ENCODE data around the gene AANAT.

AANAT gene

GRCh38 chr17:76479515-76480060, 12.2 kb downstream of the AANAT start:
- no peak overlapping the region for H3K4me3 ChIP-seq (ENCODE audit: low read depth, low read length)
- DNase-seq (ENCODE audit: low read depth): no peak

DNA sequence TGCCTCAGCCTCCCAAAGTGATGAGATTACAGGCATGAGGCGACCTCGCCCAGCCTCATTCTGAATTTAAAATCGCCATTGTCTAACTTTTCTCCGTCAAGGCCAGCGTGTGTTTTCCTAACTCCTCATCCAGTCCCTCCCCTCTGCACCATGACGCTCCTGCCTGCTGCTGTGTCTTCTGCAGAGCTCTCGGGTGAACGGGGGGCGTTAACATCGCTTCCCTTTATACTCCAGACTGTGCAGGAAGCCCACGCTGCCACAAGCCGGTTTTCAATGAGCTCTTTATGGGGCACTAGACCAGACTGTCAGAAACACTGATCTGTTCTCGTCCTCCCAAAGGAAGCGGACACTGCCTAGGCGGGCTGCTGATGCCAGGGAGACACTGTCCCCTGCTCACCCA, 13.2 kb downstream of the AANAT start:
- no peak for DNase-seq (ENCODE audit: low read depth)
- no peak overlapping the region for H3K4me3 ChIP-seq (ENCODE audit: low read depth, low read length)

GRCh38 chr17:76481071-76481655, 13.8 kb downstream of the AANAT start:
- H3K4me3 ChIP-seq (ENCODE audit: low read depth, low read length): no peak overlapping the region
- no peak for DNase-seq (ENCODE audit: low read depth)

- no peak for DNase-seq (ENCODE audit: low read depth)
- no peak overlapping the region for H3K4me3 ChIP-seq (ENCODE audit: low read depth, low read length)
Measured at GRCh38 chr17:76484228-76484725, 16.9 kb downstream of the AANAT start.

DNA sequence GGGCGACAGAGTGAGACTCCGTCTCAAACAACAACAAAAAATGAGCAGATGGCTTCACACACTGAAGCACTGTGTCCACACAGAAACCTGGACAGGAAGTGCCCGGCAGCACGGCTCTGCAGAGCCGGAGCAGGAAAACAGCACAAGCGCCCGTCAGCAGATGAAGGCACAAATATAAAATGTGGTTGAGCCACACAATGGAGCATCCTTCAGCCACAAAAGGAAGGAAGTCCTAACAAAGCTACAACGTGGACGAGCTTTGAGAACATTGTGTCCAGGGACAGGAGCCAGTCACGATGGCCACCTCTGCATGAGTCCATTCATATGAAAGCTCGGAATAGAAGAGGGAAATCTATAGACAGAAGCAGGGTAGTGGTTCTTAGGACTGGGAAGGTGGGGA, 18.2 kb downstream of the AANAT start:
- no peak for DNase-seq (ENCODE audit: low read depth)
- H3K4me3 ChIP-seq (ENCODE audit: low read depth, low read length): no peak overlapping the region

GRCh38 chr17:76487451-76488192, 20.2 kb downstream of the AANAT start:
- no peak for DNase-seq (ENCODE audit: low read depth)
- no peak overlapping the region for H3K4me3 ChIP-seq (ENCODE audit: low read depth, low read length)

GRCh38 chr17:76490112-76490710, 22.8 kb downstream of the AANAT start:
- H3K4me3 ChIP-seq (ENCODE audit: low read depth, low read length): no peak overlapping the region
- DNase-seq (ENCODE audit: low read depth): no peak

- no peak for DNase-seq (ENCODE audit: low read depth)
- H3K4me3 ChIP-seq (ENCODE audit: low read depth, low read length): no peak overlapping the region
Measured at GRCh38 chr17:76491271-76492122, 24.1 kb downstream of the AANAT start.

DNA sequence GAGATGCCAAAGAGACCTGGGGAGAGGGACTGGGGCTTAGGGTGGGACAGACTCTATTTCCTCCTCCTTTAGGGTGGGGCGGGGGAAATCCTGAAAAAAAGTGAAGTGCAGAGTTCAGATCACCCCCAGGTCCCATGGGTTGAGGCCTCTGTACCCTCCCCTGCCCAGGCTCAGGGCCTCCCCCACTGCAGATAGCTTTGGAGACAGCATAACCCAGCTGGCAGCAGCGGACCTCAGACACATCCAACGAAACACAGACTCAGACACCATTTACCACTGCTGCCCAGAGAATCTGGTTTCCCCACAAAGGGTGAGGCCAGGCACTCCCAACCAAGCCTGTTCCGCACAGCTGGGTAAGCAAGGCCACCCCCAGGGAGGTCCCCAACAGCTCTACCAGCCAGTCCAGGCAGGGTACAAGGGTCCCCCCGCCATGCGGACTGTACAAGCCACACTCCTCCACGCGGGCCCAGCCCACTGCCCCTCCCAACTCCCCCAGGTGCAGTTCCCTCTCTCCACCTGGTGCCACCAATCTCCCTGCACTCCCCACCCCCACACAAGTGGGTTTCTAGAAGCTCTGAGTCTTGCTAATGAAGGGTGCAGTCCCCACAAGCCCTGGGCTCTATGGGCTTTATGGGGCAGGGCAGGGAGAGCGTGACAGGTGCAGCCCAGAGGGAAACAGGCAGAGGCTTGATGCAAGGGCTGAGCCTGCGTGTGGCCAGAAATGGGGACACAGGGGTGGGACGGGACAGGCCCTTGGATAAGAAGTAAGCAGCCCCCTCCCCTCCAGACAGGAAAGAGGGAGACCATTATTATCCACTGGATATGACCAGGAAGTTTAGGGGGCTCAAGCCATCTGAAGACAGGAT, 25.0 kb downstream of the AANAT start:
- DNase-seq (ENCODE audit: low read depth): no peak
- peak overlapping the region; percentile 19 for H3K4me3 ChIP-seq (ENCODE audit: low read depth, low read length)

GRCh38 chr17:76492989-76493501, 25.6 kb downstream of the AANAT start:
- H3K4me3 ChIP-seq (ENCODE audit: low read depth, low read length): peak overlapping the region; percentile 19
- DNase-seq (ENCODE audit: low read depth): peak; percentile 67

GRCh38 chr17:76493505-76494167, 26.2 kb downstream of the AANAT start:
- no peak overlapping the region for H3K4me3 ChIP-seq (ENCODE audit: low read depth, low read length)
- DNase-seq (ENCODE audit: low read depth): no peak

GRCh38 chr17:76495663-76496400, 28.4 kb downstream of the AANAT start:
- DNase-seq (ENCODE audit: low read depth): no peak
- no peak overlapping the region for H3K4me3 ChIP-seq (ENCODE audit: low read depth, low read length)

DNA sequence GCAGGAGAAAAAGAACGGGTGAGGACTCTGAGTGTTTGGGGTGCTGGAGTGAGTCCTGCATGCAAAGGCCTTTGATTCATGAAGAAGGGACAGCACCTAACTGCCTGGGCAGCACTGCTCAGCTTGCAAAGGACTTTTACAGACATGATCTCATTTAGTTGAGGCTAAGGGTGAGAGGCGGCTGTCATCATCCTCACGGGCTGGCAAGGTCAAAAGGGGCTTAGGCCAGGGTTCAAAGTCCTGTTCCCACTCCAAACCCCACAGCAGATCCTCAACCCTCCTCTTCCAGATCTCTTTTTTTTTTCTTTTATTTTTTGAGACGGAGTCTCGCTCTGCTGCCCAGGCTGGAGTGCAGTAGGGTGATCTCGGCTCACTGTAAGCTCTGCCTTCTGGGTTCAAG, 29.1 kb downstream of the AANAT start:
- H3K4me3 ChIP-seq (ENCODE audit: low read depth, low read length): no peak overlapping the region
- no peak for DNase-seq (ENCODE audit: low read depth)

GRCh38 chr17:76497699-76497978, 30.2 kb downstream of the AANAT start:
- H3K4me3 ChIP-seq (ENCODE audit: low read depth, low read length): no peak overlapping the region
- no peak for DNase-seq (ENCODE audit: low read depth)

- H3K4me3 ChIP-seq (ENCODE audit: low read depth, low read length): no peak overlapping the region
- DNase-seq (ENCODE audit: low read depth): no peak
Measured at GRCh38 chr17:76497979-76498875, 30.8 kb downstream of the AANAT start.

DNA sequence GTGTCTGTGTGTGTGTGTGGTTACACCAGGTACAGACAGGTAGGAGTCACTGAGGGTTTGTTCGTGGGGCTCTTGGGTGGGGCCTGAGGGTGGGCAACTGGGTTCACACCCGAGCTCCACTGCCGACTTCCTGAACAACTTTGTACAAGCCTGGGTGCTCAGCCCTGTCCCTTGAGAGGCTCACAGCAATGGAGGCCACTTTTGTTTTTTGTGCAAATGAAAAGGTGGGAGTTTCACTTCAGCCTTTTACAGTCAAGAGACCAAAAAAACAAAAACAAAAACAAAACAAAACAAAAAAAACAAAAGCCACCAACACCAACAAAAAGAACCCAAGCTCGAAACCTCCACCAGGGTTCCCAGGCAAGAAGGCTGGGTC, 31.5 kb downstream of the AANAT start:
- no peak for DNase-seq (ENCODE audit: low read depth)
- no peak overlapping the region for H3K4me3 ChIP-seq (ENCODE audit: low read depth, low read length)

DNA sequence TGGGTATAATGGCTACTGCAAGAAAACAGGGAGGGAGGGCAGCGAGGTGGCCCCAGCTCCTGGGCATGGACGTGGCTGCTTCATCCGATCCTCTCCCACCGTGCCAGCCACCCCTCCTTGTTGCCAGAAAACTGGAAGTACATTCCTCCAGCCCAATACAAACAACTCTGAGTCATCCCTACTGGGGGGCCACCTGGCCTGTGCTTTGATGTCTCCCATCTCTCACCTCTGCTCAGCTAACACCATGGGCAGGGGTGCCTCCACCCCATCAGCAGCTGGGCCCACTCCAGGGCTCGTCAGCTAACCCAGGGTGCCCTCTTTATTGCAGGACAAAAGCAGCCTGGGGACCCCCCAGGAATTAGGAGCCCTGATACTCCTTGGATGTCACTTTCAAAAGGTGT, 31.9 kb downstream of the AANAT start:
- no peak for DNase-seq (ENCODE audit: low read depth)
- H3K4me3 ChIP-seq (ENCODE audit: low read depth, low read length): no peak overlapping the region
